ENCODE measurements around the gene GIGYF2.
A peak's percentile ranks its signal among the peaks of the same experiment; 100 is the strongest.

Gene GIGYF2

GRCh38 chr2:232781765-232782164 lies 84.6 kb downstream of the GIGYF2 start:
- no peak overlapping the region for H3K4me3 ChIP-seq (replicated peaks; ENCODE audit: low read depth, low read length)
- peak; percentile 64 for DNase-seq (ENCODE audit: low read depth)
- TF ChIP-seq CTCF (IDR thresholded peaks at IDR 0.05; ENCODE audit: low read length, missing control alignments): no peak

GRCh38 chr2:232783278-232783677 lies 86.1 kb downstream of the GIGYF2 start:
- no peak for DNase-seq (ENCODE audit: low read depth)
- H3K4me3 ChIP-seq (replicated peaks; ENCODE audit: low read depth, low read length): no peak overlapping the region
- TF ChIP-seq CTCF (IDR thresholded peaks at IDR 0.05; ENCODE audit: low read length, missing control alignments): no peak

GRCh38 chr2:232787806-232788205 lies 90.7 kb downstream of the GIGYF2 start:
- no peak for TF ChIP-seq CTCF (IDR thresholded peaks at IDR 0.05; ENCODE audit: low read length, missing control alignments)
- no peak for DNase-seq (ENCODE audit: low read depth)
- H3K4me3 ChIP-seq (replicated peaks; ENCODE audit: low read depth, low read length): no peak overlapping the region

- no peak overlapping the region for H3K4me3 ChIP-seq (replicated peaks; ENCODE audit: low read depth, low read length)
- DNase-seq (ENCODE audit: low read depth): peak; percentile 28
- no peak for TF ChIP-seq CTCF (IDR thresholded peaks at IDR 0.05; ENCODE audit: low read length, missing control alignments)
Measured at GRCh38 chr2:232789082-232789481, 92.0 kb downstream of the GIGYF2 start.

GRCh38 chr2:232791518-232791917 lies 94.4 kb downstream of the GIGYF2 start:
- no peak for DNase-seq (ENCODE audit: low read depth)
- H3K4me3 ChIP-seq (replicated peaks; ENCODE audit: low read depth, low read length): no peak overlapping the region
- no peak for TF ChIP-seq CTCF (IDR thresholded peaks at IDR 0.05; ENCODE audit: low read length, missing control alignments)

- no peak for TF ChIP-seq CTCF (IDR thresholded peaks at IDR 0.05; ENCODE audit: low read length, missing control alignments)
- no peak overlapping the region for H3K4me3 ChIP-seq (replicated peaks; ENCODE audit: low read depth, low read length)
- no peak for DNase-seq (ENCODE audit: low read depth)
Measured at GRCh38 chr2:232793271-232793670, 96.1 kb downstream of the GIGYF2 start.

GRCh38 chr2:232794981-232795380 lies 97.8 kb downstream of the GIGYF2 start:
- H3K4me3 ChIP-seq (replicated peaks; ENCODE audit: low read depth, low read length): no peak overlapping the region
- no peak for DNase-seq (ENCODE audit: low read depth)
- TF ChIP-seq CTCF (IDR thresholded peaks at IDR 0.05; ENCODE audit: low read length, missing control alignments): no peak

All from fibroblast of pulmonary artery (primary cell).